GM23338 (cell line): ENCODE results near the gene HGF. TPM values are rescaled to one million over a fixed set of nuclear protein-coding genes. Genes with fewer than 3 reads are reported as not detected.

Experiments used
- ATAC-seq: fragments of 200-7000 bp; cut with Tn5 transposase; 3 replicates; pipeline ENCODE4 v1.9.1; 2020
- DNase-seq: peaks from one replicate; pipeline ENCODE4 v3.0.0-alpha.2; 2015; ENCODE audit warnings: low spot score
- H2AFZ ChIP-seq: fragments of 200-600 bp; sonication (generic); 2 replicates; pipeline ENCODE4 v1.8.0; 2016; ENCODE audit warnings: antibody characterized with exemption, mild to moderate bottlenecking, moderate library complexity
- H3F3A ChIP-seq: fragments of 200-600 bp; sonication (generic); replicated peaks from 2 replicates; pipeline ENCODE4 v1.8.0; 2017; ENCODE audit warnings: antibody characterized with exemption, mixed run types, low read depth
- H3K27ac ChIP-seq: fragments of 200-600 bp; sonication (generic); 2 replicates; pipeline ENCODE4 v1.6.1; 2016; ENCODE audit warnings: low read depth
- H3K27me3 ChIP-seq: fragments of 200-600 bp; sonication (generic); 2 replicates; pipeline ENCODE4 v1.8.0; 2016; ENCODE audit warnings: mild to moderate bottlenecking, mixed run types, moderate library complexity; ENCODE audit not compliant: insufficient read depth
- H3K36me3 ChIP-seq: fragments of 200-600 bp; sonication (generic); 2 replicates; pipeline ENCODE4 v1.8.0; 2016; ENCODE audit warnings: mild to moderate bottlenecking; ENCODE audit not compliant: insufficient read depth
- H3K4me1 ChIP-seq: fragments of 200-600 bp; sonication (generic); 2 replicates; pipeline ENCODE4 v1.8.0; 2016; ENCODE audit warnings: mild to moderate bottlenecking, moderate library complexity; ENCODE audit not compliant: insufficient read depth
- H3K4me2 ChIP-seq: fragments of 200-600 bp; sonication (generic); 2 replicates; pipeline ENCODE4 v1.7.1; 2017; ENCODE audit warnings: mixed run types
- H3K4me3 ChIP-seq: fragments of 200-600 bp; sonication (generic); 2 replicates; pipeline ENCODE4 v1.6.1; 2016; ENCODE audit warnings: mixed run types
- H3K79me2 ChIP-seq: fragments of 200-600 bp; sonication (generic); replicated peaks from 2 replicates; pipeline ENCODE4 v1.8.0; 2017; ENCODE audit warnings: mild to moderate bottlenecking; ENCODE audit not compliant: insufficient read depth
- H3K9me2 ChIP-seq: fragments of 200-600 bp; sonication (generic); 2 replicates; pipeline ENCODE4 v1.8.0; 2017; ENCODE audit not compliant: insufficient read depth
- H4K20me1 ChIP-seq: fragments of 200-600 bp; sonication (generic); replicated peaks from 2 replicates; pipeline ENCODE4 v1.8.0; 2017; ENCODE audit warnings: mild to moderate bottlenecking; ENCODE audit not compliant: insufficient read depth
- H3K27ac Mint-ChIP-seq: 2 replicates; pipeline ENCODE4 v1.8.0; 2020; ENCODE audit warnings: inconsistent platforms, mild to moderate bottlenecking, moderate library complexity, mixed read lengths
- H3K27me3 Mint-ChIP-seq: 3 replicates; pipeline ENCODE4 v1.8.0; 2022; ENCODE audit warnings: low read depth, mild to moderate bottlenecking, moderate library complexity, mixed read lengths, inconsistent platforms; ENCODE audit not compliant: insufficient read depth, poor library complexity
- H3K36me3 Mint-ChIP-seq: 3 replicates; pipeline ENCODE4 v1.8.0; 2021; ENCODE audit warnings: low read depth, mild to moderate bottlenecking, inconsistent platforms, moderate library complexity, mixed read lengths
- H3K4me1 Mint-ChIP-seq: 3 replicates; pipeline ENCODE4 v1.8.0; 2020; ENCODE audit warnings: mild to moderate bottlenecking, inconsistent platforms, mixed read lengths
- H3K4me3 Mint-ChIP-seq: 3 replicates; pipeline ENCODE4 v1.8.0; 2021; ENCODE audit warnings: moderate library complexity, mild to moderate bottlenecking, inconsistent platforms, mixed read lengths
- H3K9me3 Mint-ChIP-seq: 3 replicates; pipeline ENCODE4 v1.8.0; 2020; ENCODE audit warnings: moderate library complexity, mild to moderate bottlenecking, inconsistent platforms, mixed read lengths
- CREB1 ChIP-seq: fragments of 250-450 bp; sonication (Bioruptor Pico); IDR thresholded peaks from 2 replicates; pipeline ENCODE4 v1.5.0; 2020; ENCODE audit warnings: low read depth, mild to moderate bottlenecking, moderate library complexity
- EZH2phosphoT487 ChIP-seq: fragments of 200-600 bp; sonication (generic); IDR thresholded peaks from one replicate; pipeline ENCODE4 v1.8.1; 2018; ENCODE audit warnings: antibody characterized with exemption; ENCODE audit not compliant: unreplicated experiment
- JUNB ChIP-seq: IDR thresholded peaks from one replicate; pipeline ENCODE4 v1.6.1; 2016; ENCODE audit warnings: antibody characterized with exemption; ENCODE audit not compliant: unreplicated experiment
- NANOG ChIP-seq: IDR thresholded peaks from 2 replicates; pipeline ENCODE4 v1.6.1; 2016; ENCODE audit warnings: antibody characterized with exemption, borderline replicate concordance
- POLR2AphosphoS5 ChIP-seq: IDR thresholded peaks from 2 replicates; pipeline ENCODE4 v1.6.1; 2016; ENCODE audit warnings: antibody characterized with exemption, low read depth
- STAT1 ChIP-seq: IDR thresholded peaks from one replicate; pipeline ENCODE4 v1.6.1; 2016; ENCODE audit warnings: antibody characterized with exemption; ENCODE audit not compliant: unreplicated experiment
- ZNF114 ChIP-seq: fragments of 250-450 bp; sonication (Bioruptor Pico); IDR thresholded peaks from 2 replicates; pipeline ENCODE4 v1.5.0; 2020; ENCODE audit warnings: mild to moderate bottlenecking, moderate library complexity
- ZNF331 ChIP-seq: fragments of 250-450 bp; sonication (Bioruptor Pico); IDR thresholded peaks from 2 replicates; pipeline ENCODE4 v1.5.0; 2020; ENCODE audit warnings: low read depth, mild to moderate bottlenecking, moderate library complexity
- polyA plus RNA-seq: library from polyadenylated mRNA; unstranded; fragments of >200 nt; fragmentation: Nextera tagmentation; extraction: Ambion mirVana; gene quantifications from 2 replicates; pipeline ENCODE4 v1.2.1, GENCODE V29; 2016
- total RNA-seq: library from RNA; depleted of rRNA; stranded (reverse); fragments of >200 nt; shearing (Covaris generic); gene quantifications from 2 replicates; pipeline ENCODE4 v1.2.3, GENCODE V29; 2014
- TF ChIP-seq, protein P1 (sequence below): IDR thresholded peaks from one replicate; pipeline ENCODE4 v1.6.1; 2018; ENCODE audit warnings: antibody characterized with exemption; ENCODE audit not compliant: unreplicated experiment
- TF ChIP-seq, protein P2 (sequence below): fragments of 250-450 bp; sonication (Bioruptor Pico); IDR thresholded peaks from 2 replicates; pipeline ENCODE4 v1.5.0; 2020; ENCODE audit warnings: mild to moderate bottlenecking, moderate library complexity
- TF ChIP-seq, protein P3 (sequence below): IDR thresholded peaks from 2 replicates; pipeline ENCODE4 v1.6.1; 2016; ENCODE audit warnings: antibody characterized with exemption

Gene HGF
- total and polyA plus RNA-seq, 2 experiments from 2014 or later = 0.24 to 1.1 TPM

DNA sequence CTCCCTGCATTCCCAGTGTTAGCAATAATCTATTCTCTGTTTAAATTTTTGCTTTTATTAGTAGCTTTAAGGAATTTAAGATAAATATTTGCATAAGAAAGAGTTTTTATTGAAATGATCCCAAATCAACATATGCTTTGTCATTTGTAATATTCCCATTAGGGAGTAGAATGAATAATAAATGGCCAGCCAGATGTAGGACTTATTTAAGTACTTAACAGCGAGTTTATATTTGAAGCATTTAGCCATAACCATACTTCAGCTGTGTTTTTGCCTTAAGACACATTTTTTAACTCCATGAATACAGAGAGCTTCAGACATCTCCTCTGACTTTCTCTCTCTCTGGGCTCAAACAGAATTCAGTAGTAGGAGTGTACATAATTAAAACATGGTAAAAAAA lies 103.6 kb downstream of the HGF start:
- no peak overlapping the region for H2AFZ ChIP-seq
- no peaks in the 10 kb centered on the region for H3K79me2 ChIP-seq
- H3K4me2 ChIP-seq = 0 out of 2 replicates have a peak overlapping the region, but pooled peaks have one; percentile 4
- no peaks in the 10 kb centered on the region for H4K20me1 ChIP-seq
- Mint-ChIP-seq H3K27ac (peak overlapping the region; percentile 76; the same call in 1 of the 2 replicates), H3K4me3 (no peak overlapping the region), H3K9me3 (no peaks in the 10 kb centered on the region), H3K36me3 (peaks cover 3% of the 10 kb centered on the region; the same call in 1 of the 3 replicates), H3K4me1 (peaks cover 50% of the 10 kb centered on the region), H3K27me3 (peaks cover 1% of the 10 kb centered on the region)
- no peaks in the 10 kb centered on the region for H3K36me3 ChIP-seq
- H3K27ac ChIP-seq = no peak overlapping the region
- no peaks in the 10 kb centered on the region for H3F3A ChIP-seq
- H3K9me2 ChIP-seq = no peaks in the 10 kb centered on the region
- DNase-seq (no peak), ATAC-seq (no peak)
- no peaks in the 10 kb centered on the region for H3K27me3 ChIP-seq
- TF ChIP-seq EZH2phosphoT487 = no peak
- peak; percentile 3; the same call in 1 of the 2 replicates for TF ChIP-seq NANOG
- TF ChIP-seq, protein P1, sequence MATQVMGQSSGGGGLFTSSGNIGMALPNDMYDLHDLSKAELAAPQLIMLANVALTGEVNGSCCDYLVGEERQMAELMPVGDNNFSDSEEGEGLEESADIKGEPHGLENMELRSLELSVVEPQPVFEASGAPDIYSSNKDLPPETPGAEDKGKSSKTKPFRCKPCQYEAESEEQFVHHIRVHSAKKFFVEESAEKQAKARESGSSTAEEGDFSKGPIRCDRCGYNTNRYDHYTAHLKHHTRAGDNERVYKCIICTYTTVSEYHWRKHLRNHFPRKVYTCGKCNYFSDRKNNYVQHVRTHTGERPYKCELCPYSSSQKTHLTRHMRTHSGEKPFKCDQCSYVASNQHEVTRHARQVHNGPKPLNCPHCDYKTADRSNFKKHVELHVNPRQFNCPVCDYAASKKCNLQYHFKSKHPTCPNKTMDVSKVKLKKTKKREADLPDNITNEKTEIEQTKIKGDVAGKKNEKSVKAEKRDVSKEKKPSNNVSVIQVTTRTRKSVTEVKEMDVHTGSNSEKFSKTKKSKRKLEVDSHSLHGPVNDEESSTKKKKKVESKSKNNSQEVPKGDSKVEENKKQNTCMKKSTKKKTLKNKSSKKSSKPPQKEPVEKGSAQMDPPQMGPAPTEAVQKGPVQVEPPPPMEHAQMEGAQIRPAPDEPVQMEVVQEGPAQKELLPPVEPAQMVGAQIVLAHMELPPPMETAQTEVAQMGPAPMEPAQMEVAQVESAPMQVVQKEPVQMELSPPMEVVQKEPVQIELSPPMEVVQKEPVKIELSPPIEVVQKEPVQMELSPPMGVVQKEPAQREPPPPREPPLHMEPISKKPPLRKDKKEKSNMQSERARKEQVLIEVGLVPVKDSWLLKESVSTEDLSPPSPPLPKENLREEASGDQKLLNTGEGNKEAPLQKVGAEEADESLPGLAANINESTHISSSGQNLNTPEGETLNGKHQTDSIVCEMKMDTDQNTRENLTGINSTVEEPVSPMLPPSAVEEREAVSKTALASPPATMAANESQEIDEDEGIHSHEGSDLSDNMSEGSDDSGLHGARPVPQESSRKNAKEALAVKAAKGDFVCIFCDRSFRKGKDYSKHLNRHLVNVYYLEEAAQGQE = no peak
- no peak for TF ChIP-seq POLR2AphosphoS5
- no peak for TF ChIP-seq STAT1
- no peak overlapping the region for H3K4me3 ChIP-seq
- peaks cover 51% of the 10 kb centered on the region for H3K4me1 ChIP-seq

DNA sequence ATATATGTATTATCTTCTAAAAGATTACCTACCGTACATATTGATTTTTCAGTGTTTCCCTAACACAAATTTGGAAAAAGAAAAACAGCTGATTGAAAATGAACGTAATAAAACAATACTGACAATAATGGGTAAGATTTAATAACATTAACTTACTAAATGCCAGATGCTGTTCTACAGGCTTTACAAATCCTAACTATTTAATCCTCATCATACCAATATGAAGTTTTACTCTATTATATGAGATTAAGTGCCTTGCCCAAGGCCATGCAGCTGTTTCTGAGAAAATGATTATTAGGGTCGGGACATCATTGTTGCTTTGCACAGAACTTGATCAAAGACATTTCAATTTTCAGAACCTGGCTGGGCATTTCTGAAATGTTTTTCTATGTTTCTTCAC lies 104.6 kb downstream of the HGF start:
- no peak overlapping the region for H3K4me3 ChIP-seq
- Mint-ChIP-seq H3K4me3 (no peak overlapping the region), H3K4me1 (peaks cover 50% of the 10 kb centered on the region), H3K27me3 (peaks cover 1% of the 10 kb centered on the region), H3K36me3 (peaks cover 3% of the 10 kb centered on the region; the same call in 1 of the 3 replicates), H3K9me3 (no peaks in the 10 kb centered on the region), H3K27ac (peak overlapping the region; percentile 66; the same call in 1 of the 2 replicates)
- no peaks in the 10 kb centered on the region for H3K27me3 ChIP-seq
- no peak overlapping the region for H3K4me2 ChIP-seq
- no peak overlapping the region for H3K27ac ChIP-seq
- H3K9me2 ChIP-seq = no peaks in the 10 kb centered on the region
- peaks cover 51% of the 10 kb centered on the region for H3K4me1 ChIP-seq
- ATAC-seq (no peak), DNase-seq (no peak)
- H3K36me3 ChIP-seq = no peaks in the 10 kb centered on the region
- no peaks in the 10 kb centered on the region for H3F3A ChIP-seq
- no peaks in the 10 kb centered on the region for H4K20me1 ChIP-seq
- H2AFZ ChIP-seq = no peak overlapping the region
- no peaks in the 10 kb centered on the region for H3K79me2 ChIP-seq
- TF ChIP-seq CREB1 (CRISPR knock-in tag) = no peak
- TF ChIP-seq ZNF331 = no peak
- TF ChIP-seq, protein P2, sequence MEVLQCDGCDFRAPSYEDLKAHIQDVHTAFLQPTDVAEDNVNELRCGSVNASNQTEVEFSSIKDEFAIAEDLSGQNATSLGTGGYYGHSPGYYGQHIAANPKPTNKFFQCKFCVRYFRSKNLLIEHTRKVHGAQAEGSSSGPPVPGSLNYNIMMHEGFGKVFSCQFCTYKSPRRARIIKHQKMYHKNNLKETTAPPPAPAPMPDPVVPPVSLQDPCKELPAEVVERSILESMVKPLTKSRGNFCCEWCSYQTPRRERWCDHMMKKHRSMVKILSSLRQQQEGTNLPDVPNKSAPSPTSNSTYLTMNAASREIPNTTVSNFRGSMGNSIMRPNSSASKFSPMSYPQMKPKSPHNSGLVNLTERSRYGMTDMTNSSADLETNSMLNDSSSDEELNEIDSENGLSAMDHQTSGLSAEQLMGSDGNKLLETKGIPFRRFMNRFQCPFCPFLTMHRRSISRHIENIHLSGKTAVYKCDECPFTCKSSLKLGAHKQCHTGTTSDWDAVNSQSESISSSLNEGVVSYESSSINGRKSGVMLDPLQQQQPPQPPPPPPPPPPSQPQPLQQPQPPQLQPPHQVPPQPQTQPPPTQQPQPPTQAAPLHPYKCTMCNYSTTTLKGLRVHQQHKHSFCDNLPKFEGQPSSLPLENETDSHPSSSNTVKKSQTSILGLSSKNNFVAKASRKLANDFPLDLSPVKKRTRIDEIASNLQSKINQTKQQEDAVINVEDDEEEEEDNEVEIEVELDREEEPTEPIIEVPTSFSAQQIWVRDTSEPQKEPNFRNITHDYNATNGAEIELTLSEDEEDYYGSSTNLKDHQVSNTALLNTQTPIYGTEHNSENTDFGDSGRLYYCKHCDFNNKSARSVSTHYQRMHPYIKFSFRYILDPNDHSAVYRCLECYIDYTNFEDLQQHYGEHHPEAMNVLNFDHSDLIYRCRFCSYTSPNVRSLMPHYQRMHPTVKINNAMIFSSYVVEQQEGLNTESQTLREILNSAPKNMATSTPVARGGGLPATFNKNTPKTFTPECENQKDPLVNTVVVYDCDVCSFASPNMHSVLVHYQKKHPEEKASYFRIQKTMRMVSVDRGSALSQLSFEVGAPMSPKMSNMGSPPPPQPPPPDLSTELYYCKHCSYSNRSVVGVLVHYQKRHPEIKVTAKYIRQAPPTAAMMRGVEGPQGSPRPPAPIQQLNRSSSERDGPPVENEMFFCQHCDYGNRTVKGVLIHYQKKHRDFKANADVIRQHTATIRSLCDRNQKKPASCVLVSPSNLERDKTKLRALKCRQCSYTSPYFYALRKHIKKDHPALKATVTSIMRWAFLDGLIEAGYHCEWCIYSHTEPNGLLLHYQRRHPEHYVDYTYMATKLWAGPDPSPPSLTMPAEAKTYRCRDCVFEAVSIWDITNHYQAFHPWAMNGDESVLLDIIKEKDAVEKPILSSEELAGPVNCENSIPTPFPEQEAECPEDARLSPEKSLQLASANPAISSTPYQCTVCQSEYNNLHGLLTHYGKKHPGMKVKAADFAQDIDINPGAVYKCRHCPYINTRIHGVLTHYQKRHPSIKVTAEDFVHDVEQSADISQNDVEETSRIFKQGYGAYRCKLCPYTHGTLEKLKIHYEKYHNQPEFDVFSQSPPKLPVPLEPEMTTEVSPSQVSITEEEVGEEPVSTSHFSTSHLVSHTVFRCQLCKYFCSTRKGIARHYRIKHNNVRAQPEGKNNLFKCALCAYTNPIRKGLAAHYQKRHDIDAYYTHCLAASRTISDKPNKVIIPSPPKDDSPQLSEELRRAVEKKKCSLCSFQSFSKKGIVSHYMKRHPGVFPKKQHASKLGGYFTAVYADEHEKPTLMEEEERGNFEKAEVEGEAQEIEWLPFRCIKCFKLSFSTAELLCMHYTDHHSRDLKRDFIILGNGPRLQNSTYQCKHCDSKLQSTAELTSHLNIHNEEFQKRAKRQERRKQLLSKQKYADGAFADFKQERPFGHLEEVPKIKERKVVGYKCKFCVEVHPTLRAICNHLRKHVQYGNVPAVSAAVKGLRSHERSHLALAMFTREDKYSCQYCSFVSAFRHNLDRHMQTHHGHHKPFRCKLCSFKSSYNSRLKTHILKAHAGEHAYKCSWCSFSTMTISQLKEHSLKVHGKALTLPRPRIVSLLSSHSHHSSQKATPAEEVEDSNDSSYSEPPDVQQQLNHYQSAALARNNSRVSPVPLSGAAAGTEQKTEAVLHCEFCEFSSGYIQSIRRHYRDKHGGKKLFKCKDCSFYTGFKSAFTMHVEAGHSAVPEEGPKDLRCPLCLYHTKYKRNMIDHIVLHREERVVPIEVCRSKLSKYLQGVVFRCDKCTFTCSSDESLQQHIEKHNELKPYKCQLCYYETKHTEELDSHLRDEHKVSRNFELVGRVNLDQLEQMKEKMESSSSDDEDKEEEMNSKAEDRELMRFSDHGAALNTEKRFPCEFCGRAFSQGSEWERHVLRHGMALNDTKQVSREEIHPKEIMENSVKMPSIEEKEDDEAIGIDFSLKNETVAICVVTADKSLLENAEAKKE (CRISPR knock-in tag) = no peak
- no peak for TF ChIP-seq JUNB
- no peak for TF ChIP-seq EZH2phosphoT487
- TF ChIP-seq ZNF114 (CRISPR knock-in tag) = no peak
- TF ChIP-seq, protein P3, sequence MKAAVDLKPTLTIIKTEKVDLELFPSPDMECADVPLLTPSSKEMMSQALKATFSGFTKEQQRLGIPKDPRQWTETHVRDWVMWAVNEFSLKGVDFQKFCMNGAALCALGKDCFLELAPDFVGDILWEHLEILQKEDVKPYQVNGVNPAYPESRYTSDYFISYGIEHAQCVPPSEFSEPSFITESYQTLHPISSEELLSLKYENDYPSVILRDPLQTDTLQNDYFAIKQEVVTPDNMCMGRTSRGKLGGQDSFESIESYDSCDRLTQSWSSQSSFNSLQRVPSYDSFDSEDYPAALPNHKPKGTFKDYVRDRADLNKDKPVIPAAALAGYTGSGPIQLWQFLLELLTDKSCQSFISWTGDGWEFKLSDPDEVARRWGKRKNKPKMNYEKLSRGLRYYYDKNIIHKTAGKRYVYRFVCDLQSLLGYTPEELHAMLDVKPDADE = no peak
